SK-N-MC (cell line): ENCODE measurements around the gene SNRK.

Experiments
- DNase-seq: peaks from one replicate; pipeline ENCODE4 v3.0.0-alpha.2; 2011; ENCODE audit warnings: low read depth, low spot score
- H3K27ac ChIP-seq: fragments of 200-600 bp; sonication (generic); 2 replicates; pipeline ENCODE4 v1.5.1; 2016; ENCODE audit warnings: mixed run types
- H3K36me3 ChIP-seq: fragments of 200-600 bp; sonication (generic); 2 replicates; pipeline ENCODE4 v1.6.1; 2017; ENCODE audit warnings: antibody characterized with exemption, low read length, mixed read lengths; ENCODE audit not compliant: insufficient read depth
- H3K4me3 ChIP-seq: fragments of 200-600 bp; sonication (generic); 2 replicates; pipeline ENCODE4 v1.5.1; 2016
- H3K9ac ChIP-seq: fragments of 200-600 bp; sonication (generic); 2 replicates; pipeline ENCODE4 v1.8.0; 2017; ENCODE audit warnings: mixed run types, mixed read lengths; ENCODE audit not compliant: insufficient read length
- H3K9me3 ChIP-seq: fragments of 200-600 bp; sonication (generic); 2 replicates; pipeline ENCODE4 v1.6.1; 2017; ENCODE audit warnings: low read depth, mild to moderate bottlenecking, antibody characterized with exemption, low read length, moderate library complexity, mixed read lengths
- EZH2 ChIP-seq: fragments of 200-600 bp; sonication (generic); IDR thresholded peaks from one replicate; pipeline ENCODE4 v1.6.1; 2017; ENCODE audit warnings: antibody characterized with exemption
- FOXP2 ChIP-seq: optimal IDR thresholded peaks from 2 replicates; pipeline ENCODE3; 2011; ENCODE audit warnings: mild to moderate bottlenecking, moderate library complexity; ENCODE audit not compliant: insufficient read depth; ENCODE audit errors: extremely low read length, control extremely low read depth
- POLR2AphosphoS5 ChIP-seq: IDR thresholded peaks from 2 replicates; pipeline ENCODE4 v1.6.1; 2012; ENCODE audit warnings: mild to moderate bottlenecking, low read depth, low read length, borderline replicate concordance

SNRK gene

GRCh38 chr3:43307649-43308048 lies 21.3 kb downstream of the SNRK start:
- H3K36me3 ChIP-seq = peaks cover 6% of the 10 kb centered on the region; the same call in 1 of the 2 replicates
- no peak for DNase-seq
- no peak overlapping the region for H3K27ac ChIP-seq
- H3K9me3 ChIP-seq = no peaks in the 10 kb centered on the region
- TF ChIP-seq POLR2AphosphoS5 (no peak), EZH2 (no peak), FOXP2 (no peak)
- no peak overlapping the region for H3K9ac ChIP-seq
- no peak overlapping the region for H3K4me3 ChIP-seq

- no peaks in the 10 kb centered on the region for H3K36me3 ChIP-seq
- H3K9ac ChIP-seq = no peak overlapping the region
- no peaks in the 10 kb centered on the region for H3K9me3 ChIP-seq
- TF ChIP-seq FOXP2 (no peak), EZH2 (no peak), POLR2AphosphoS5 (no peak)
- no peak overlapping the region for H3K4me3 ChIP-seq
- no peak for DNase-seq
- H3K27ac ChIP-seq = no peak overlapping the region
These were observed 23.3 kb downstream of the SNRK start for GRCh38 chr3:43309372-43310305.

GRCh38 chr3:43316783-43317460 lies 30.6 kb downstream of the SNRK start:
- Histone ChIP-seq H3K27ac (no peak overlapping the region), H3K36me3 (no peaks in the 10 kb centered on the region), H3K9ac (no peak overlapping the region), H3K4me3 (no peak overlapping the region), H3K9me3 (no peaks in the 10 kb centered on the region)
- DNase-seq = no peak
- TF ChIP-seq EZH2 (no peak), POLR2AphosphoS5 (no peak)

GRCh38 chr3:43317461-43318316 lies 31.3 kb downstream of the SNRK start:
- TF ChIP-seq EZH2 (no peak), FOXP2 (no peak), POLR2AphosphoS5 (no peak)
- Histone ChIP-seq H3K27ac (no peak overlapping the region), H3K9me3 (no peaks in the 10 kb centered on the region), H3K9ac (no peak overlapping the region), H3K4me3 (no peak overlapping the region), H3K36me3 (no peaks in the 10 kb centered on the region)
- DNase-seq = no peak

- H3K27ac ChIP-seq = no peak overlapping the region
- no peak for DNase-seq
These were observed 33.0 kb downstream of the SNRK start for GRCh38 chr3:43319376-43319775.

GRCh38 chr3:43319794-43320193 lies 33.5 kb downstream of the SNRK start:
- DNase-seq = no peak
- Histone ChIP-seq H3K27ac (no peak overlapping the region), H3K4me3 (no peak overlapping the region), H3K36me3 (no peaks in the 10 kb centered on the region), H3K9me3 (no peaks in the 10 kb centered on the region), H3K9ac (no peak overlapping the region)
- TF ChIP-seq FOXP2 (no peak), POLR2AphosphoS5 (no peak), EZH2 (no peak)

More at GRCh38 chr3:43319376-43319775, 33.0 kb downstream of the SNRK start:
- H3K9ac ChIP-seq = no peak overlapping the region
- H3K4me3 ChIP-seq = no peak overlapping the region
- no peak for TF ChIP-seq FOXP2
- TF ChIP-seq POLR2AphosphoS5 = no peak
- no peak for TF ChIP-seq EZH2
- H3K36me3 ChIP-seq = no peaks in the 10 kb centered on the region
- no peaks in the 10 kb centered on the region for H3K9me3 ChIP-seq

- no peaks in the 10 kb centered on the region for H3K36me3 ChIP-seq
- DNase-seq = no peak
- no peak overlapping the region for H3K9ac ChIP-seq
- TF ChIP-seq FOXP2 (no peak), POLR2AphosphoS5 (no peak), EZH2 (no peak)
- H3K27ac ChIP-seq = no peak overlapping the region
- no peaks in the 10 kb centered on the region for H3K9me3 ChIP-seq
- H3K4me3 ChIP-seq = no peak overlapping the region
These were observed 33.9 kb downstream of the SNRK start for GRCh38 chr3:43320288-43320687.

- Histone ChIP-seq H3K36me3 (no peaks in the 10 kb centered on the region), H3K9me3 (no peaks in the 10 kb centered on the region), H3K4me3 (no peak overlapping the region), H3K27ac (no peak overlapping the region), H3K9ac (no peak overlapping the region)
- DNase-seq = no peak
- TF ChIP-seq FOXP2 = no peak
- no peak for TF ChIP-seq POLR2AphosphoS5
- TF ChIP-seq EZH2 = no peak
These were observed 37.2 kb downstream of the SNRK start for GRCh38 chr3:43323541-43323940.
